GM15510 (cell line): Measurements from ENCODE around the gene FGF3.

Experiments used
- POLR2A ChIP-seq: IDR thresholded peaks from 3 replicates; pipeline ENCODE4 v1.6.1; 2011; ENCODE audit warnings: borderline replicate concordance; ENCODE audit not compliant: insufficient read length; ENCODE audit errors: extremely low read depth

FGF3 gene

GRCh38 chr11:69818603-69819441, at the start of gene FGF3:
FGF3 (minus strand) TSS chr11:69819416; CDS start chr11:69818933, 483 bp downstream.
- TF ChIP-seq POLR2A = no peak

GRCh38 chr11:69868871-69869270, 49.7 kb upstream of the FGF3 start:
- no peak for TF ChIP-seq POLR2A

- no peak for TF ChIP-seq POLR2A
Observed at GRCh38 chr11:69868006-69868810, 49.0 kb upstream of the FGF3 start.

DNA sequence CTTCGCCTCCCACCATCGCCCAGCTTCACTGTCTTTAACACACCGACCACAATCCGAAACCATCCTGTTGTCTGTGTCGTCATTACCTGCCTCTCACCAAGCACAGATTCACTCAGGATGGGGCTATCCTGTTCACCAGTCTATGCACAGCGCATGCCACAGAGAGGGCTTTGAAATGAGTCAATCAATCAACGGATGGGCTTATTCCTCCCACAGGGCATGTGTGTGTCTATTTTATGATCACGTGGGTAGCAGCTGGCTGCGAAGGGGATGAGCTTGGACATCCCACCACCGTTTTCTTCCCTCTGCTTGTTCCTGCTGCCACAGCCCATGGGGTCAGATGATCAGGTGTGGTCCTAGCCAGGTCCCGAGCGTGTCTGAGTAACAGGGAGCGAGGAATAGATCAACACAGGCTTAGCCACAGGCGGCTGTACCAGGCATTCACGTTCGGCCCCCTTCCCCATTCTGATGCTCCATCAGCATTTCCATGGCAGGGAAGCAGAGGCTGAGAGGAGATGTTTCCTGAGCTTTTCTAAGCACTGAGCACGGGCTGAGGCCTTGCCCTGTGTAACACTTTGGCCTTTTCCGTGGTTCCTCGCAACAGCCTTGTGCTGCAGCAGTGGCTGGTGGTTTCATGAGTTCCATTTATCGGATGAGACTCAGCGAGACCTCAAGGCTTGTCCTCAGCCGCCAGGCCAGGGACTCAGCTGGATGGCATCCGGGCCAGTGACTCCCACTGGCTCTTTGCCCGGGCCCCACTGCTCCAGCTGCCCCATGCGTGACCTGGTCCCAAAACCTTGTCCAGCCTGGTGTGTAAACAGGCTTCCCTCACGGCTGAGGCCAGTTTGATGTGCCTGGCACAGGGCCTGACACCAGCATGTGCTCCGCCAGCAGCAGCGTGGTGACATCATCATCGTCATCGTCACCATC, 48.1 kb upstream of the FGF3 start:
- TF ChIP-seq POLR2A = no peak

DNA sequence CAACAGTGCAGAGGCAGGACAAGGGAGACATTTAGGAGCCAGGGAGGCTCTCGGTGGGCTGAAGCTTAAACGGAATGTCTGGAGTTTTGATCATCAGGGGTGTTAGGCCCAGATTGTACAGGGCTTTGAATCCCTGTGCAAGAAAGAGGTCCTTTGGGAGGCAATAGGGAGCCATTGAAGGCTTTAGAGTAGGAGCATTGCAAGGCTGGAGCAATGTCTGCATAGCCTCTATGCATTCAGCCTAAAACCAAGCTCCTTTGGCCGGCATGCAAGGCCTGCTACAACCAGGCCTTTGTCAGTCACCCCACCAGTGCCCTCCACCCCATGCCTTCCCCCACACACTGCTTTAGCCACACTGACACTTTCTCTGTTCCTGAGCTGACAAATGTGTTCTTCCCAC, 47.4 kb upstream of the FGF3 start:
- TF ChIP-seq POLR2A = no peak

DNA sequence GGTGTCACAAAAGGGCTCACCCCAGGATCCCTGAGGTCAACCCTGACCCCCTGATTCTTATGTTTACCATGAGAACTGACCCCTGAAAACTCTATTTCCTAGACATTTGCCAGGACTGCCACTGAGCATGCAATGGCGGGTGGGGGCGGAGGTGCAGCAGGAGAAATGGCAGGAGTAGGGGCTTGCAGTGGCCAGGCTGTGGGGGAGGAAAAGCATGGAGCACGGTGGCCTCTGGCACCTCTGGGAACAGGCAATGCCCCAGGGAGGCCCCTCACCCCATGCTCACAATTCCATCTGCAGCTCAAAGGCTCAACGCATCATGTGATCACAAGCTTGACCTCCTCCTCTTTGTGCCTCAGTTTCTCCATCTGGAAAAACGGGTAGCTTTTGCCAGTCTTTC, 46.5 kb upstream of the FGF3 start:
- TF ChIP-seq POLR2A = no peak

- TF ChIP-seq POLR2A = no peak
Observed at GRCh38 chr11:69864686-69865661, 45.8 kb upstream of the FGF3 start.

DNA sequence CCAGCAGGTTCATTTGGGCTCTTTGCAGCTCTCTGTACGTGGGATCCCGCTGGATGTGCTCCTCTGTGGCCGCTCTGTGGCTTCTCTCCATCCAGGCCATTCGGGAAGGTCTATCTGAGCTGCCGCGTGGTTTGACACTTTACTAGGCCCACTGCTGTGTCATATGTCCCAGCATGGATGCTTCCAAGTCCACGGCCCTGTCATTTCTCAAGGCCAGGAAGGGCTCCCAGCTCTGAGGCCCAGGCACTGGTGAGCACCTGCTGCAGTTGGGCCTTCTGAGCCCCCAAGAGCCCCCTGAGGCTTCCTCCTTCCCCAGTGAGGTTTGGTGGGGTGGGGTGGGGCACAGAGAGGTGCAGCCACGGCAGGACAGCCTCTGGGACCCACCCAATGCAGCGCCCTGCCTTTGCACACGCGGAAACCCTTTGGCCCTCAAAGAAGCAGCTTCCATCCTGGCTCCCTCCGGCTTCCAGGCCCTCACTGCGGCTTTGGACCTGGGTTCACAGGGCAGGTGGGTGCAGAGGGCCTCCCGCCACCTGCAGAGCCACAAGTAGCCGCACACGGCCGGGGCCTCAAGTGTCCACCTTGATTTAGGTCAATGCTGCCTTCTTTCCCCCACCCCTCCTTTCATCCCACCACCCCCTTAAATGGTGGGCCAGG, 44.5 kb upstream of the FGF3 start:
- no peak for TF ChIP-seq POLR2A

DNA sequence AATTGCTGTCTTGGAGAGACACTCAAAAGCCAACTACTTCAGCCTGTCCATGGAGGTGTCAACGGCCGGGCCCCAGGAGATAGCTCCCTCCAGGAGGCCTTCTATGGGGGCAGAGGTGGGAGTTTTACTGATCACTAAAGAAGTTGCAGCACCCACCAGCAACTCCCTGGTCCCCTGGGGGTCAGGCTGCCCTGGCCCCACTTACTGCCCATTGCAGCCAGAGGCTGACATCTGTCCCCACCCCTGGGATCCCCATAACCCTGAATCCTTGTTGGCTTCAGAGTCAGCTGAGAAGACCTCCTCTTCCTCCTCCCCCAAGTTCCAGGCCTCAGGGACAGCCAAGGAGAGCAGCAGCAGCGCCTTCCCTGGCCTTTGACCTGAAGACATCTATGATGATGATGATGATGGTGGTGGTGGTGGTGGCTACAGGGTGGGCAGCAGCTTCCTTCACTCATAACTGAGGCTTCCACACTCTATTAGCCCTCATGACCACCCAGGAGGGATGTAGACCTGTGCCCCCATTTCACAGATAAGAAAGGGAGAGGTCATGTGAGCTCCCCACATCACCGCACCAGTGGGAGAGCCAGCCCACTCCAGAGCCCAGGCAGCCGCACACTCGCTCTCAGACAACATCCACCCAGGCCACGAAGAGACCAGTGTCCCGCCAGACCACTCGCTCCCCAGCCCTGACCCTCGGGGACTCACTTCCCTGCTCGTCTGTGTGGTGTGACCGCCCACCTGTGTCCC, 43.8 kb upstream of the FGF3 start:
- TF ChIP-seq POLR2A = no peak

GRCh38 chr11:69862331-69862771, 43.1 kb upstream of the FGF3 start:
- TF ChIP-seq POLR2A = no peak

DNA sequence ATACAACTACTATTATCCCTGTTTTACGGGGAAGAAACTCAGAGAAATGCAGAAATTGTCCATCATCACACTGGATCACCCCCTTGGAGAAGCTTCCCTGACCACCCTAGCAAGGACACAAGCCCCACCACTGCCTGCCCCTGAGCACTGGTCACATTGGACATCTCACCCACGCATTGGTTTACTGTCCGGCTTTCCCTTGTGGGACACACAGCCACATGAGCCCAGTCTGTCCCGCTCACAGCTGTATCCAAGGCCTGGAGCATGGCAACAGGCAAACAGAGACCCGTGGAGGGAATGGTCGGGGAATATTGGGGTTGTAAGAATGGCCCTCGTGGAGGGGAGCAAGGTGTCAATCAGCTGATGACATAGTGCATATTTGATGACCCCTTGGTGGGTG, 42.7 kb upstream of the FGF3 start:
- TF ChIP-seq POLR2A = no peak

- no peak for TF ChIP-seq POLR2A
Observed at GRCh38 chr11:69860796-69861445, 41.7 kb upstream of the FGF3 start.
